ENCODE results near the gene HS3ST6.

DNA sequence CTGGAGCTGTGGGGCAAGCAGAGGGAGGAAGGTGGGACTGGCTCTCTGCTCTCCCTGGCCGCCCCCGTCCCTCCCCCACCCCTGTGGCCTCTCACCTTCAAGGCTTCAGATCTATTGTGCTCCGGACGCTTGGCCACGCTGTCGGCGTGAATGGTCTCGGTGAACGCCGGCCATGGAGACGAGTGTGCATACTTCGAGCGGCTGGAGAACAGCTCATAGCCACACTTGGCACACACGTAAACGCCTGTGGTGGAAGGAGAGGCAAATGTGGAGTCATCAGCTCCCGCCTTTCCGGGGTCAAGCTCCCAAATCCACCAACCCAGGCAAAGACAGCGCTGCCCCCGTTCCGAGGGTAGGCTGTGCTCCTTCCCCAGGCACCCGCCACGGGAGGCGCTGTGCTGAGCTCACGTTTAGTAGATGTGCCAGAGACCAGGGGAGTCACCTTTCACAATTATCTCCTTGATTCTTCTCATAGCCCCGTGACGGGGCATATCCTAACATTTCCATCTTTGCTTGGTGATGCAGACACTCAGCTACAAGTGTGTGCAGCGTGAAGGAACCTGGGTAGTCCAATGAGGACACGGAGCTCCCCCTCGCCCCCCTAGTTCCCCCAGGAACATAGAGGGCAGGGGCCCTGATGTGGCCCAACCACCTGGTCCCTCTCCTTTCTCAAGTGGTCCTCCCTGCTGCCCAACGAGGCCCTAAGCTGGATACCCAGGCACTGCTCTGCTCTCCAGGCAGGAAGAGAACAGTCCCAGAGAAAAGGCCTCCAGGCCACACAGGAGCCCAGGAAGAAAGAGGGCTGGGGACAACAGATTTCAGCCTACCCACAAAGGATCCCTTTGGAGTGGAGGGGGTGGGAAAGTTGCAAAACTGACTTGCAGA lies 23.2 kb upstream of the HS3ST6 start:
- TF ChIP-seq CTCF (conservative IDR thresholded peaks at IDR 0.05; ENCODE audit: low read depth, low read length) (0 out of 2 replicates have a peak, but pooled peaks have one; percentile 10), EZH2phosphoT487 (IDR thresholded peaks at IDR 0.05; ENCODE audit: borderline replicate concordance, low read length) (no peak)
